ENCODE data around the gene SLC1A3. TPM values are rescaled to one million over a fixed set of nuclear protein-coding genes. Genes with fewer than 3 reads are reported as not detected.

Gene SLC1A3
- total and polyA plus RNA-seq, 2 donors from 2014 or later: 1.1 to 27.8 TPM

DNA sequence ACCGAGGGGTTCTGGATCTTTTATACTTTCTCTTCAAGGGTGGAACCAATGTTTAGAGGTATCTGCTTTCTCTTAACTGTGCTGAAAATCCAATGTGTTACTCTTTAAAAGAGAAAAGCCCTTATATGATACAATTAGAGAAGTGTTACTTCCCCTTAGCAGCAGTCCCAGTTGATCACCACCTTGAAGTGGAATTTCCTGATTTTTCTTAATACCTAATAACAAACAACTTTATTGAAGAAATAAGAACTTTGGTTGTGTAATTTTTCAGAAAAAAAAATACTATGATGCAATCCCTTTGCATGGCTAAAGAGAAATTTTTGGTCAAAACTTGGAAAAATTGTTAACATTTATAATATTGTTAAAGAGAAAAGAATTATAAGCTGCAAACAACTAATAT lies 24.7 kb downstream of the SLC1A3 start:
- FAIRE-seq: no peak

DNA sequence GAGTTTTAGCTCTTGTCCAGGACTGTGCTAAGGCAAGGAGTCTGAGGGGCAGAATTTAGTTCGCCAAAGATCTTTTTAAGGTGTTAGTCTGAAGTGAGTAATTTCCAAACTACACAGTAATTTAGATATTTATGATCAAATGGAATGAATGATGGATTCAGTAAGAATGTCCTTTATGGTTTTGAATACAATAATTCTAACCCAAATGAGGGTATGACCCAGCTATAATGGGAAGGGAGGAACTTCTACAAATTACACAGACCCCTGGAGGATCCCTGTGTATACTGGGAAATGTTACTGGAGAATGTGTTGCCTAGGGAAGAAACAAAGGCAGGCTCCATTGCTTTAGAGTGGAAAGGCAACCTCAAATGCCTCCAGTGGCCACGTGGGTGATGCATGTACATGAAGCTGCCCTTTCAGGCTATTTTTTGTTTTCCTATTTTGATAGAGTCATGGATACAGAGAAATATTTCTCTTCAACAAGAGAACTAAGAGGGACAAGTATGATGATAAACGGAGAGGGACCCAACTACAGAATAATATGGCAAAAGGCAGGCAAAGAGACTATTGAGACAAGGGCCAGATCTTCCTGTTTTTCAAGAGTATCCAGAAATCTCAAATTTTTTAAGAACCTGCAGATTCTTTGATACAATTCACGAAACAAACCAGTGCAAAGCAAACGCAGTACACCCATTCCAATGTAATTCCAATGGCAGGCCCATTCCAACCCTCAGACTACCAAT lies 25.4 kb downstream of the SLC1A3 start:
- Histone ChIP-seq H3K36me3 (ENCODE audit: control insufficient read depth in 2 of 3, insufficient read depth in 3 of 3, low read length in 3 of 3) (no peaks in the 10 kb centered on the region), H3K27me3 (ENCODE audit: control insufficient read depth, insufficient read depth, low read length) (no peaks in the 10 kb centered on the region), H3K4me3 (ENCODE audit: low read length in 3 of 3) (no peak overlapping the region), H3K27ac (ENCODE audit: low read depth in 2 of 2, low read length in 2 of 2) (no peak overlapping the region), H3K4me1 (ENCODE audit: control insufficient read depth in 2 of 3, insufficient read depth in 2 of 3, low read depth in 1 of 3, low read length in 3 of 3) (no peaks in the 10 kb centered on the region), H3K9ac (ENCODE audit: low read length in 3 of 3) (no peak overlapping the region), H3K9me3 (ENCODE audit: control insufficient read depth in 2 of 3, insufficient read depth in 1 of 3, low read length in 3 of 3) (no peaks in the 10 kb centered on the region)
- intact Hi-C loops (cut with DNase I): no loop called here
- DNase-seq (no peak), FAIRE-seq (no peak)
- TF ChIP-seq, protein P1, sequence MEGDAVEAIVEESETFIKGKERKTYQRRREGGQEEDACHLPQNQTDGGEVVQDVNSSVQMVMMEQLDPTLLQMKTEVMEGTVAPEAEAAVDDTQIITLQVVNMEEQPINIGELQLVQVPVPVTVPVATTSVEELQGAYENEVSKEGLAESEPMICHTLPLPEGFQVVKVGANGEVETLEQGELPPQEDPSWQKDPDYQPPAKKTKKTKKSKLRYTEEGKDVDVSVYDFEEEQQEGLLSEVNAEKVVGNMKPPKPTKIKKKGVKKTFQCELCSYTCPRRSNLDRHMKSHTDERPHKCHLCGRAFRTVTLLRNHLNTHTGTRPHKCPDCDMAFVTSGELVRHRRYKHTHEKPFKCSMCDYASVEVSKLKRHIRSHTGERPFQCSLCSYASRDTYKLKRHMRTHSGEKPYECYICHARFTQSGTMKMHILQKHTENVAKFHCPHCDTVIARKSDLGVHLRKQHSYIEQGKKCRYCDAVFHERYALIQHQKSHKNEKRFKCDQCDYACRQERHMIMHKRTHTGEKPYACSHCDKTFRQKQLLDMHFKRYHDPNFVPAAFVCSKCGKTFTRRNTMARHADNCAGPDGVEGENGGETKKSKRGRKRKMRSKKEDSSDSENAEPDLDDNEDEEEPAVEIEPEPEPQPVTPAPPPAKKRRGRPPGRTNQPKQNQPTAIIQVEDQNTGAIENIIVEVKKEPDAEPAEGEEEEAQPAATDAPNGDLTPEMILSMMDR (IDR thresholded peaks at IDR 0.05; ENCODE audit: borderline replicate concordance, extremely low read depth, insufficient read depth): no peak

More for the DNA sequence above, 24.7 kb downstream of the SLC1A3 start:
- Histone ChIP-seq H3K4me1 (ENCODE audit: control insufficient read depth in 2 of 3, insufficient read depth in 2 of 3, low read depth in 1 of 3, low read length in 3 of 3) (no peaks in the 10 kb centered on the region), H3K9me3 (ENCODE audit: control insufficient read depth in 2 of 3, insufficient read depth in 1 of 3, low read length in 3 of 3) (no peaks in the 10 kb centered on the region), H3K27me3 (ENCODE audit: control insufficient read depth, insufficient read depth, low read length) (no peaks in the 10 kb centered on the region), H3K9ac (ENCODE audit: low read length in 3 of 3) (no peak overlapping the region), H3K27ac (ENCODE audit: low read depth in 2 of 2, low read length in 2 of 2) (no peak overlapping the region), H3K36me3 (ENCODE audit: control insufficient read depth in 2 of 3, insufficient read depth in 3 of 3, low read length in 3 of 3) (no peaks in the 10 kb centered on the region), H3K4me3 (ENCODE audit: low read length in 3 of 3) (no peak overlapping the region)
- TF ChIP-seq, protein P1 (IDR thresholded peaks at IDR 0.05; ENCODE audit: borderline replicate concordance, extremely low read depth, insufficient read depth): no peak
- intact Hi-C loops (cut with DNase I): no loop called here
- no peak for DNase-seq

DNA sequence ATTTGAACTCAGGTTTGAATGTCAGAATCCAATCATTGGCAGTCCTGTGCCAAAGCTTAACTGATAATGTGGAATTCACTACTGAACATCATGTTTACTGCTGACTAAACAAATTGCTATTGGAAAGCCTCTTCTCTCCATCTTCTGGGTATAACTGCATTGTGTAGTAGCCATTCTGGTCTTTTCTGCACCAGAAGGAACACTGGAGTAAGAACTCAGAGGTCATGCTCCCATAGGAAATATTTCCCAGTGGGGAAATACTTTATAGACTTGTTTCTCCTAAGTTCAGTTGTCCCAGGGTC lies 25.9 kb downstream of the SLC1A3 start:
- Histone ChIP-seq H3K27me3 (ENCODE audit: control insufficient read depth, insufficient read depth, low read length) (no peaks in the 10 kb centered on the region), H3K4me3 (ENCODE audit: low read length in 3 of 3) (no peak overlapping the region), H3K9me3 (ENCODE audit: control insufficient read depth in 2 of 3, insufficient read depth in 1 of 3, low read length in 3 of 3) (no peaks in the 10 kb centered on the region), H3K36me3 (ENCODE audit: control insufficient read depth in 2 of 3, insufficient read depth in 3 of 3, low read length in 3 of 3) (no peaks in the 10 kb centered on the region), H3K4me1 (ENCODE audit: control insufficient read depth in 2 of 3, insufficient read depth in 2 of 3, low read depth in 1 of 3, low read length in 3 of 3) (no peaks in the 10 kb centered on the region), H3K27ac (ENCODE audit: low read depth in 2 of 2, low read length in 2 of 2) (no peak overlapping the region), H3K9ac (ENCODE audit: low read length in 3 of 3) (no peak overlapping the region)
- DNase-seq: no peak
- FAIRE-seq: no peak
- TF ChIP-seq, protein P1 (IDR thresholded peaks at IDR 0.05; ENCODE audit: borderline replicate concordance, extremely low read depth, insufficient read depth): no peak
- intact Hi-C loops (cut with DNase I): no loop called here
